ENCODE results near the gene NR1I2.

DNA sequence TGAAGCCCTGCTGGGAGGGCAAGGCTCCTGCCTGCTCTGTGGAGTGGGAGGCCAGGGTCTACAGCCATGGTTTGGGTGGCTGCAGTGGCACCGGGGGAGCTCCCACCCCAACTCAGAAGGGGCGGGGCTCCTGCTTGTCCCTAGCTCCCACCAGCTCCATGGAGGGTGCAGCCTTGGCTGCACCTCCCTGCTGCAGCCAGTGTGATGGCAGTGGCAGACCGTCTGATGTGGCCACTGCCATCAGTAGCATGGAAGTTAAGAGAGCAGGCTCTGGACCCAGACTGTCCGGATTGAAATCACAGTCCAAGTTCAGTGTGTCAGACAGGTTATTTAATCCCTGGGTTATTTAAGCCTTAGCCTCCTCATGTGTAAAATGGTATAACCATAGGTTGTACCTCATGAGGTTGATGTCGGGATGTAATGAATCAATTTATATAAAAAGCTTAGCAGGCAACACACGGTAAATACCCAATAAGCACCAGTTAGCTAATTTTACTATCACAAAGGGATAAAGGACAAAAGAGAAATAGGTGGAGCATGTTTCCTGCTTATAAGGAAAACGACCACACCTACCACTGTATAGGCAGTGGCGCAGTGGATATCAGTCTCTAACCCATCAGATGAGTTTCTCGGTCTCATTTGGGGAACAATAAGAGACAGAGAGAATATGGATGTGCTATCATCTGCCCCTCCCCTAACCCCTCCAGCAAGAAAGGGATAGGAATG, 13.1 kb upstream of the NR1I2 start:
- TF ChIP-seq, protein P1, sequence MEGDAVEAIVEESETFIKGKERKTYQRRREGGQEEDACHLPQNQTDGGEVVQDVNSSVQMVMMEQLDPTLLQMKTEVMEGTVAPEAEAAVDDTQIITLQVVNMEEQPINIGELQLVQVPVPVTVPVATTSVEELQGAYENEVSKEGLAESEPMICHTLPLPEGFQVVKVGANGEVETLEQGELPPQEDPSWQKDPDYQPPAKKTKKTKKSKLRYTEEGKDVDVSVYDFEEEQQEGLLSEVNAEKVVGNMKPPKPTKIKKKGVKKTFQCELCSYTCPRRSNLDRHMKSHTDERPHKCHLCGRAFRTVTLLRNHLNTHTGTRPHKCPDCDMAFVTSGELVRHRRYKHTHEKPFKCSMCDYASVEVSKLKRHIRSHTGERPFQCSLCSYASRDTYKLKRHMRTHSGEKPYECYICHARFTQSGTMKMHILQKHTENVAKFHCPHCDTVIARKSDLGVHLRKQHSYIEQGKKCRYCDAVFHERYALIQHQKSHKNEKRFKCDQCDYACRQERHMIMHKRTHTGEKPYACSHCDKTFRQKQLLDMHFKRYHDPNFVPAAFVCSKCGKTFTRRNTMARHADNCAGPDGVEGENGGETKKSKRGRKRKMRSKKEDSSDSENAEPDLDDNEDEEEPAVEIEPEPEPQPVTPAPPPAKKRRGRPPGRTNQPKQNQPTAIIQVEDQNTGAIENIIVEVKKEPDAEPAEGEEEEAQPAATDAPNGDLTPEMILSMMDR (IDR thresholded peaks at IDR 0.05) = no peak
- TF ChIP-seq POLR2AphosphoS5 (IDR thresholded peaks at IDR 0.05) (no peak), POLR2A (IDR thresholded peaks at IDR 0.05; ENCODE audit: low read depth) (no peak)

Data from esophagus muscularis mucosa (tissue), 3 donors.